Activated naive CD4-positive, alpha-beta T cell treated with anti-CD3 and anti-CD28 coated beads for 36 hours (primary cell): Measurements from ENCODE around the gene EPHX1. TPM values are rescaled to one million over a fixed set of nuclear protein-coding genes. Genes with fewer than 3 reads are reported as not detected.

Source experiments
- CTCF ChIA-PET: fragments of 350-600 bp; sonication (Branson Sonifier 250); formaldehyde crosslinking; loops from one replicate; lab custom pipeline; 2021; ENCODE audit warnings: antibody characterized with exemption; lab: Charles Lee
- DNase-seq: peaks from one replicate; pipeline ENCODE4 v3.0.0-alpha.2; 2020
- H3K27ac Mint-ChIP-seq: one replicate; pipeline ENCODE4 v1.8.0; 2021; ENCODE audit warnings: mild to moderate bottlenecking, mixed read lengths
- H3K27me3 Mint-ChIP-seq: one replicate; pipeline ENCODE4 v1.8.0; 2021; ENCODE audit warnings: low read depth, mixed read lengths
- H3K36me3 Mint-ChIP-seq: one replicate; pipeline ENCODE4 v1.8.0; 2021; ENCODE audit warnings: low read depth, mixed read lengths
- H3K4me1 Mint-ChIP-seq: one replicate; pipeline ENCODE4 v1.8.0; 2021; ENCODE audit warnings: low read depth, mixed read lengths
- H3K4me3 Mint-ChIP-seq: one replicate; pipeline ENCODE4 v1.8.0; 2021; ENCODE audit warnings: mild to moderate bottlenecking, moderate library complexity, mixed read lengths
- H3K9me3 Mint-ChIP-seq: one replicate; pipeline ENCODE4 v1.8.0; 2021; ENCODE audit warnings: mixed read lengths
- intact Hi-C: fragments of 100-400 bp; cut with micrococcal nuclease; formaldehyde crosslinking; loops from one replicate; pipeline ENCODE4 v1.15.1; 2023
- total RNA-seq, 2 experiments: library from RNA; stranded (reverse); gene quantifications; one replicate each; pipeline ENCODE4 v1.2.3, GENCODE V29; 2021

EPHX1 gene
- total RNA-seq, 2 experiments from 2014 or later: 3.8 to 5.0 TPM

DNA sequence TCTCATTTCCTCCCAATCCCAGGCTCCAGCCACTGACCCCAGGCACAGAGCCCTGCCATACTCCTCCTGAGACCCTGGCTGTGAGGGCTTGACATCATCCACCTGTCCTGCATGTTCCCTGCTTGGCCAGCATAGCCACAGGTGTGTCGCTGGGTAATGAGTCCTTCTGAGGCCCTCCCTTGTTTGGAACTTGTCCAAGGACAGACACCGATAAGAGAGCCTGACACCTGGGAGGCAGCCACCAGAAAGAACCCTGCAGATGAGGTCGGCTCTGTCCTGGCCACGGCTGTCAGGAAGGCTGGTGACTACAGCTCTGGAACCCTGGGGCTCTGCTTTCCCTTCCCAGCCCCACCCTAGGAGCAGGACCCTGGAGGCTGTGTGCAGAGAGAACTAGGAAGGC is 37.7 kb downstream of the EPHX1 start:
- Mint-ChIP-seq H3K4me1 (peaks cover 42% of the 10 kb centered on the region), H3K27ac (no peak overlapping the region)
- intact Hi-C loops: loop anchor here (2.0 to 5.0 kb wide), 5 partner anchors 33 to 370 kb away; partner anchors contain the start of gene SRP9

GRCh38 chr1:225848030-225848955 is 38.4 kb downstream of the EPHX1 start:
- intact Hi-C loops: loop anchor here (2.0 to 5.0 kb wide), 5 partner anchors 33 to 371 kb away; partner anchors contain the start of gene SRP9
- H3K4me3 Mint-ChIP-seq: no peak overlapping the region
- peak overlapping the region; percentile 79 for H3K27ac Mint-ChIP-seq
- peaks cover 43% of the 10 kb centered on the region for H3K4me1 Mint-ChIP-seq
- CTCF ChIA-PET: interaction anchor here (0.7 to 0.9 kb wide), 2 partner anchors 71 to 374 kb away, joined by 3 read pairs; partner anchors contain the start of gene SRP9
- peaks cover 17% of the 10 kb centered on the region for H3K36me3 Mint-ChIP-seq
- no peaks in the 10 kb centered on the region for H3K27me3 Mint-ChIP-seq
- DNase-seq: peak; percentile 30
- H3K9me3 Mint-ChIP-seq: no peaks in the 10 kb centered on the region

More for the DNA sequence above, 37.7 kb downstream of the EPHX1 start:
- no peak for DNase-seq
- Mint-ChIP-seq H3K36me3 (peaks cover 17% of the 10 kb centered on the region), H3K9me3 (no peaks in the 10 kb centered on the region), H3K4me3 (no peak overlapping the region), H3K27me3 (no peaks in the 10 kb centered on the region)
- CTCF ChIA-PET: interaction anchor here (0.9 kb wide), 1 partner anchor 373 kb away, joined by 3 read pairs; no protein-coding TSS in a partner anchor

DNA sequence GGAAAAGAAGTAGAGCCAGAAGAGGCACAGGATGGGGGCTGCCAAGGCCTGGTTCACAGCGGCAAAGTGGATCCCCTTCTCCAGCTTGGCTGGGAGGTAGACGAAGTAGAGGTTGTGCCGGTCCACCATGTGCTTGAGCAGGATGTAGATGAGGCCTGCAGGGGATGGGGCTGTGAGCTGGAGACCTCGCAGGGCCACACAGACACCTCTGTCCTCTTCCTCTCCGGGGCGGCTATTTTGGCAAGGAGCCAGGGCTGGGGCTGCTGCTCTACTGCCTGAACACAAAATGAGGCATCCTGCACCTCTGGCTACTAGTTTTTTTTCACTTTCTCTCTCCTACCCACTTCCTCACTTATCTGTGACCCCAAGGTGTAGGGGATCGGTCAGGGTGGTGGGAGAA is 40.0 kb downstream of the EPHX1 start:
- peaks cover 17% of the 10 kb centered on the region for H3K36me3 Mint-ChIP-seq

GRCh38 chr1:225850370-225850769 is 40.4 kb downstream of the EPHX1 start:
- Mint-ChIP-seq H3K36me3 (peaks cover 17% of the 10 kb centered on the region), H3K27ac (no peak overlapping the region), H3K4me3 (no peak overlapping the region), H3K27me3 (no peaks in the 10 kb centered on the region), H3K4me1 (peaks cover 43% of the 10 kb centered on the region), H3K9me3 (no peaks in the 10 kb centered on the region)
- CTCF ChIA-PET: interaction anchor here (1.1 to 1.3 kb wide), 2 partner anchors 61 to 375 kb away, joined by 4 read pairs; no protein-coding TSS in a partner anchor
- DNase-seq: no peak
- intact Hi-C loops: no loop called here

More for the DNA sequence above, 40.0 kb downstream of the EPHX1 start:
- intact Hi-C loops: loop anchor here (2.0 to 5.0 kb wide), 5 partner anchors 31 to 373 kb away; partner anchors contain the start of gene SRP9
- H3K9me3 Mint-ChIP-seq: no peaks in the 10 kb centered on the region
- DNase-seq: peak; percentile 35
- no peak overlapping the region for H3K27ac Mint-ChIP-seq
- H3K4me1 Mint-ChIP-seq: peaks cover 43% of the 10 kb centered on the region
- no peaks in the 10 kb centered on the region for H3K27me3 Mint-ChIP-seq
- CTCF ChIA-PET: interaction anchor here (1.1 to 1.3 kb wide), 2 partner anchors 61 to 374 kb away, joined by 4 read pairs; no protein-coding TSS in a partner anchor
- no peak overlapping the region for H3K4me3 Mint-ChIP-seq

DNA sequence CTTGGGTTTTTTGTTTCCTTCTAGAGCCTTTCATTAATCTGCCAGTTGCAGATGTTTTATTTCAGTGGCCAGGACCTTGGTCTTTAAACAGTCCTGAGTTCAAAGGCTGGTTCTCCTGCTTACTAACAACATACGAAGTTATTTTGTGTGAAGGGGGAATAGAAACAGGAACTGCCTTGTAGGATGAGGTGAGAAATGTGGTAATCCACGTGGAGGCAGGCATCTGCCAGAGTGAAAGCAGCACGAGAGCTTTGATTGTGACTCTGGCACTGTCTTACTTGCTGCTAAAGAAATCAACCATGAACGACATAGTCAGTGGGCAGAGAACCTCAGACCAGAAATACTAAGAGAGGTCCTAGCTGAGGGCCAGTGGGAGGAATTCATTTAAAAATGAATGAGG is 41.9 kb downstream of the EPHX1 start:
- Mint-ChIP-seq H3K36me3 (peaks cover 19% of the 10 kb centered on the region), H3K27me3 (no peaks in the 10 kb centered on the region), H3K4me1 (peaks cover 47% of the 10 kb centered on the region), H3K4me3 (no peak overlapping the region), H3K27ac (peak overlapping the region; percentile 62), H3K9me3 (no peaks in the 10 kb centered on the region)
- CTCF ChIA-PET: interaction anchor here (0.8 to 1.2 kb wide), 2 partner anchors 25 to 30 kb away, joined by 3 to 4 read pairs; no protein-coding TSS in a partner anchor
- intact Hi-C loops: no loop called here
- DNase-seq: peak; percentile 49

DNA sequence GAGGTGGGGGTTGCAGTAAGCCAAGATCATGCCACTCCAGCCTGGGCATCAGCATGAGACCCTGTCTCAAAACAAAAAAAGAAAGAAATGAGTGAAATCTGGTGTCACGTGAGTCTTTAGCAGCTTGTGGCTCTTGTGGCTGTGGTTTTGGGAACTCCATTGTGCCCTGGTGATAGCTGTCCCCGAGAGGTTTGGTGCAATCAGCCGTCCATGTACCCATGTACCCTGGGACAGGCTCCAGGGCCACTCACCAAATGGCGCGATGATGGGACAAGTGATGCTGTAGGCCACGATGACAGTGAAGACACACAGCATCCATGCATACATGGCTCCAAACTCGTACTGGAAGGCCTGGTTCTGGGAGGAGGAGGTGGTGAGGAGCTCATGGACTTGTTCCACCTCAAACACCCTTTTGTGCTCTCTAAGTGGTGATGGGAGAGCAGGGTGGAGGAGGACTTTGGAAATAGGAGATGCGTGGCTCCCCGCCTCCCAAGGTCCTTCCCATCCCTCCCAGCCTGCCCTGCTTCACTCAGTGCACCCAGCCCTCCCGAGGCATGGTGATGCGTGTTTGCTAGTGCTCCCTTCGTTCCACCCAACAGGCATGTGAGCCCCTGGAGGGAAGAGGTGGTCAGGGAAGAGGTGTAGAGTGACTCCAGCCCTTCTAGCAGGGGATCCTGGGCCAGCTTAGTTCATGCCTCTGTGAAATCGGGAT is 42.6 kb downstream of the EPHX1 start:
- Mint-ChIP-seq H3K27me3 (no peaks in the 10 kb centered on the region), H3K9me3 (no peaks in the 10 kb centered on the region), H3K27ac (peak overlapping the region; percentile 63), H3K4me1 (peaks cover 47% of the 10 kb centered on the region), H3K4me3 (no peak overlapping the region), H3K36me3 (peaks cover 19% of the 10 kb centered on the region)
- CTCF ChIA-PET: interaction anchor here (0.8 to 1.2 kb wide), 2 partner anchors 24 to 29 kb away, joined by 3 to 4 read pairs; no protein-coding TSS in a partner anchor
- intact Hi-C loops: no loop called here
- no peak for DNase-seq

- intact Hi-C loops: no loop called here
- H3K27me3 Mint-ChIP-seq: no peaks in the 10 kb centered on the region
- peaks cover 41% of the 10 kb centered on the region for H3K4me1 Mint-ChIP-seq
- peaks cover 19% of the 10 kb centered on the region for H3K36me3 Mint-ChIP-seq
- DNase-seq: no peak
- H3K9me3 Mint-ChIP-seq: no peaks in the 10 kb centered on the region
- H3K27ac Mint-ChIP-seq: no peak overlapping the region
- CTCF ChIA-PET: no interaction called here
- no peak overlapping the region for H3K4me3 Mint-ChIP-seq
These were observed 43.5 kb downstream of the EPHX1 start for GRCh38 chr1:225853441-225853840.

DNA sequence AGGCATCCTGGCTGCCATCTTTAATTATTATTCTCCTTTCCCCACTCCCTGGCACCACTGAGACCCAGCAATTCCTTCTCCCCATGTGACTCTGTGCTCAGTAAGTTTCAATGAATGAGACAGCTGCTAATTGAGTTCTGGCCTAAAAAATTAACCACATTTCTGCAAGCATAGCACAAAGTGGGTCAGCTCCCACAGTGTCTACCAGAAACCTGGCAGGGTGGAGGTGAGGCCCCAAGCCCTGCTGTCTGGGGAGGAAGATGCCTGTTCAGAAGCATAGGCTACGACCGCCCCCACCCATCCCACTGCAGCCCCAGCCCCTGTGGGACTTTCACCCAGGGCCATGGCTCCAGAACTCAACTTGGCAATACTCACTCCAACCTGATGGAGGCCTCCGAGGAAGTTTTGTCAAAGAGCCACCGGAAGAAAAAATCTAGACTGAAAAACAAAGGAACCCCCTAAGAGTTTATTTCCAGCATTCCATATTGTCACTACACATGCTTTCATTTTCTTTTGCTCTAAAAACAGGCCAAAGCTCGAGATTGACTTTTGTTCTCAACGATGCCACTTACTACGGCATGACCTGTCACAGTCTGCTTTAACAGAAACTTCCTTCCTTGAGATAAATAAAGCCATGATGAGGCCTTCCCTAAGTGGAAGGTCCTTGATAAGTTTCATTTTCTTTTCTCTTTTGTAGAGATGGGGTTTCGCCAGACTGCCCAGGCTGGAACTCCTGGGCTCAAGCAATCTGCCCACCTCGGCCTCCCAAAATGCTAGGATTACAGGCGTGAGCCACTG is 45.8 kb downstream of the EPHX1 start:
- Mint-ChIP-seq H3K4me3 (no peak overlapping the region), H3K4me1 (peaks cover 20% of the 10 kb centered on the region), H3K27ac (peak overlapping the region; percentile 22), H3K9me3 (no peaks in the 10 kb centered on the region), H3K36me3 (peaks cover 18% of the 10 kb centered on the region), H3K27me3 (no peaks in the 10 kb centered on the region)
- intact Hi-C loops: no loop called here
- no peak for DNase-seq
- CTCF ChIA-PET: interaction anchor here (0.7 to 1.0 kb wide), 2 partner anchors 9 to 55 kb away, joined by 3 to 4 read pairs; no protein-coding TSS in a partner anchor

DNA sequence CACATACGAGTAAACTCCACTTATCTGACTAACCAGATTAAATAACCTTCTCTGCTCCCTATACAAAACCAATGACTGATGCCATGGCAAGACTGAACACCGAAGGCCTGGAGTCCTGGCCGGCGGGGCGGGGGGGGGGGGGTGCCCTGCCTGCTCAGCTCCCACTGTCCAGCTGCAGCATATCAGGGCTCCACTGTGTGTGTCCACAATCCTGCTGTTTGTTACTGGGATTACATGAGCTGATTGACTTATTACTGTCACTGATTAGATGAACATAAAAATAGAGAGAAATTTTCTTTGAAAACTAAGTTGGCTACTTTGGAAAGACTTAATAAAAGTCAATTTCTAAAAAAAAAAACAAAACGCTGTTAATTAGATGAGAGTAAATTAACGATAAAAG is 47.3 kb downstream of the EPHX1 start:
- Mint-ChIP-seq H3K4me1 (peaks cover 9% of the 10 kb centered on the region), H3K4me3 (no peak overlapping the region), H3K9me3 (no peaks in the 10 kb centered on the region), H3K27me3 (no peaks in the 10 kb centered on the region), H3K27ac (no peak overlapping the region), H3K36me3 (peaks cover 9% of the 10 kb centered on the region)
- intact Hi-C loops: no loop called here
- DNase-seq: no peak
- CTCF ChIA-PET: interaction anchor here (1.7 kb wide), 1 partner anchor 25 kb away, joined by 6 read pairs; the partner anchor contains the start of gene TMEM63A

GRCh38 chr1:225859151-225859550 is 49.2 kb downstream of the EPHX1 start:
- intact Hi-C loops: no loop called here
- H3K27ac Mint-ChIP-seq: no peak overlapping the region
- no peaks in the 10 kb centered on the region for H3K9me3 Mint-ChIP-seq
- no peaks in the 10 kb centered on the region for H3K27me3 Mint-ChIP-seq
- DNase-seq: no peak
- CTCF ChIA-PET: interaction anchor here (0.6 kb wide), 1 partner anchor 78 kb away, joined by 3 read pairs; no protein-coding TSS in a partner anchor
- peaks cover 12% of the 10 kb centered on the region for H3K36me3 Mint-ChIP-seq
- peaks cover 8% of the 10 kb centered on the region for H3K4me1 Mint-ChIP-seq
- H3K4me3 Mint-ChIP-seq: no peak overlapping the region

- no peak overlapping the region for H3K4me3 Mint-ChIP-seq
- no peaks in the 10 kb centered on the region for H3K27me3 Mint-ChIP-seq
- peak overlapping the region; percentile 24 for H3K27ac Mint-ChIP-seq
- no peak for DNase-seq
- CTCF ChIA-PET: interaction anchor here (0.7 kb wide), 1 partner anchor 51 kb away, joined by 3 read pairs; no protein-coding TSS in a partner anchor
- intact Hi-C loops: no loop called here
- peaks cover 15% of the 10 kb centered on the region for H3K4me1 Mint-ChIP-seq
- H3K9me3 Mint-ChIP-seq: no peaks in the 10 kb centered on the region
- H3K36me3 Mint-ChIP-seq: peaks cover 13% of the 10 kb centered on the region
These were observed 50.2 kb downstream of the EPHX1 start for GRCh38 chr1:225860107-225860506.
